ENCODE measurements around the gene UPK2.

DNA sequence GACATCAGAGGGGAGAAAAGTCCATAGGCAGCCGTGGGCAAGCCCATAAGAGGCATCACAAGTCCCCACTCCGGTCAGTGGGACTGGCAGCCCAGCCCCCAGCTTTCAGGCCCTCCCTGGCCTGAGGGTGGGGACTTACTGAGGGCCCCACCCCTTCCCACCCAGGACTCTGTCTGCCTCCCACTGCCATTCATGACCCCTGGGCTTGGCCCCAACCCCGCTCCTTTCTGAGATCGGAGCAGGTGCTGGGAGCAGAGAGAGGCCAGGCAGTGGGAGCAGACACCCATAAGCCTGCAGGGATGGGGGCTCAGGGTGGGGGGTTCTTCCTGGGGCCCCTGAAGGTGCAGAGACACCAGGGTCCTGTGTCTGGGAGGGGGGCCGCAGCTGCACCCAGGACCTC lies 5.1 kb downstream of the UPK2 start:
- no peak for TF ChIP-seq NR2C2 (CRISPR knock-in tag; IDR thresholded peaks at IDR 0.05)
- TF ChIP-seq, protein P1, sequence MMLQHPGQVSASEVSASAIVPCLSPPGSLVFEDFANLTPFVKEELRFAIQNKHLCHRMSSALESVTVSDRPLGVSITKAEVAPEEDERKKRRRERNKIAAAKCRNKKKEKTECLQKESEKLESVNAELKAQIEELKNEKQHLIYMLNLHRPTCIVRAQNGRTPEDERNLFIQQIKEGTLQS (CRISPR knock-in tag; conservative IDR thresholded peaks at IDR 0.05) = no peak
- TF ChIP-seq FOXP4 (CRISPR knock-in tag; IDR thresholded peaks at IDR 0.05) = no peak
- no peak for TF ChIP-seq CTCF (IDR thresholded peaks at IDR 0.05)
- TF ChIP-seq GABPB1 (CRISPR knock-in tag; IDR thresholded peaks at IDR 0.05) = no peak
- no peak for TF ChIP-seq CBFB (CRISPR knock-in tag; IDR thresholded peaks at IDR 0.05; ENCODE audit: low read depth)
- no peak for TF ChIP-seq NFE2L1 (CRISPR knock-in tag; IDR thresholded peaks at IDR 0.05)
- no peak for TF ChIP-seq ZNF423 (CRISPR knock-in tag; IDR thresholded peaks at IDR 0.05)
- no peak for TF ChIP-seq MAX (CRISPR knock-in tag; IDR thresholded peaks at IDR 0.05)
